Upper lobe of right lung (tissue), 1 donor: Measurements from ENCODE around the gene NPAT. TPM values are rescaled to one million over a fixed set of nuclear protein-coding genes. Genes with fewer than 3 reads are reported as not detected.
A peak's percentile ranks its signal among the peaks of the same experiment; 100 is the strongest.
"Not testable (repeated sequence)": the region's sequence is repeated elsewhere in the genome, so short reads cannot be mapped to it uniquely, and the experiment has no call there.

ENCODE experiments used
- ATAC-seq: fragments of 200-7000 bp; cut with Tn5 transposase; one replicate; pipeline ENCODE4 v1.9.1; 2020; ENCODE audit warnings: mild to moderate bottlenecking, moderate library complexity
- DNase-seq: peaks from one replicate; pipeline ENCODE4 v3.0.0-alpha.2; 2020
- H3K27ac ChIP-seq: fragments of 200-600 bp; one replicate; pipeline ENCODE4 v1.8.0; 2022
- H3K27me3 ChIP-seq: fragments of 200-600 bp; one replicate; pipeline ENCODE4 v1.8.0; 2022; ENCODE audit warnings: mild to moderate bottlenecking
- H3K36me3 ChIP-seq: fragments of 200-600 bp; one replicate; pipeline ENCODE4 v1.8.0; 2022
- H3K4me1 ChIP-seq: fragments of 200-600 bp; one replicate; pipeline ENCODE4 v1.8.0; 2022
- H3K4me3 ChIP-seq: fragments of 200-600 bp; one replicate; pipeline ENCODE4 v1.8.0; 2022; ENCODE audit warnings: mild to moderate bottlenecking
- H3K9me3 ChIP-seq: fragments of 200-600 bp; one replicate; pipeline ENCODE4 v1.8.0; 2022
- CTCF ChIP-seq: fragments of 200-600 bp; IDR thresholded peaks from one replicate; pipeline ENCODE4 v1.8.0; 2022; ENCODE audit warnings: antibody characterized with exemption
- intact Hi-C: fragments of 100-400 bp; cut with DNase I; formaldehyde crosslinking; loops from one replicate; pipeline ENCODE4 v1.11.0; 2022
- total RNA-seq: library from RNA; stranded (reverse); fragmentation: NEBNext Ultra II Directional; extraction: Animal tissue kit (Norgen Biotek cat#: 25700); gene quantifications from one replicate; pipeline ENCODE4 v1.2.1, GENCODE V29; 2021
- donor health status: DM: no; HTN: yes; CAD: no; lungs with severe emphysema.

NPAT gene
- total RNA-seq, 1 donor from 2014 or later: 15.0 TPM

- Histone ChIP-seq H3K36me3 (peaks cover 75% of the 10 kb centered on the region), H3K4me1 (peaks cover 4% of the 10 kb centered on the region), H3K9me3 (no peaks in the 10 kb centered on the region), H3K27ac (no peak overlapping the region), H3K27me3 (no peaks in the 10 kb centered on the region), H3K4me3 (no peak overlapping the region)
- intact Hi-C loops: no loop called here
- ATAC-seq (no peak), DNase-seq (no peak)
- no peak for TF ChIP-seq CTCF
Measured at GRCh38 chr11:108193725-108194124, 28.7 kb downstream of the NPAT start.

GRCh38 chr11:108177570-108177969, 44.9 kb downstream of the NPAT start:
- Histone ChIP-seq H3K27ac (no peak overlapping the region), H3K9me3 (no peaks in the 10 kb centered on the region), H3K36me3 (peaks cover 90% of the 10 kb centered on the region), H3K4me1 (no peaks in the 10 kb centered on the region), H3K27me3 (no peaks in the 10 kb centered on the region), H3K4me3 (no peak overlapping the region)
- intact Hi-C loops: no loop called here
- no peak for ATAC-seq
- no peak for TF ChIP-seq CTCF
- no peak for DNase-seq

GRCh38 chr11:108170184-108170583, 52.3 kb downstream of the NPAT start:
- intact Hi-C loops: no loop called here
- peak overlapping the region; percentile 9 for H3K4me3 ChIP-seq
- DNase-seq (no peak), ATAC-seq (no peak)
- H3K27me3 ChIP-seq: no peaks in the 10 kb centered on the region
- peaks cover 85% of the 10 kb centered on the region for H3K36me3 ChIP-seq
- no peak overlapping the region for H3K27ac ChIP-seq
- H3K4me1 ChIP-seq: no peaks in the 10 kb centered on the region
- H3K9me3 ChIP-seq: no peaks in the 10 kb centered on the region
- no peak for TF ChIP-seq CTCF

- ATAC-seq: no peak
- Histone ChIP-seq H3K36me3 (peaks cover 86% of the 10 kb centered on the region), H3K4me1 (no peaks in the 10 kb centered on the region), H3K4me3 (no peak overlapping the region), H3K27ac (no peak overlapping the region), H3K9me3 (no peaks in the 10 kb centered on the region), H3K27me3 (no peaks in the 10 kb centered on the region)
- intact Hi-C loops: no loop called here
- no peak for DNase-seq
- no peak for TF ChIP-seq CTCF
Measured at GRCh38 chr11:108167624-108168023, 54.8 kb downstream of the NPAT start.

GRCh38 chr11:108162878-108163277, 59.6 kb downstream of the NPAT start:
- DNase-seq, H3K4me3 ChIP-seq, ATAC-seq, H3K27me3 ChIP-seq, H3K4me1 ChIP-seq, H3K9me3 ChIP-seq, H3K27ac ChIP-seq, intact Hi-C loops: not testable (repeated sequence)
- H3K36me3 ChIP-seq: peaks cover 95% of the 10 kb centered on the region

- Histone ChIP-seq H3K9me3 (no peaks in the 10 kb centered on the region), H3K36me3 (peaks cover 97% of the 10 kb centered on the region)
- ATAC-seq: peak; percentile 56
Measured at GRCh38 chr11:108160970-108161566, 61.4 kb downstream of the NPAT start.

More at GRCh38 chr11:108160970-108161566, 61.4 kb downstream of the NPAT start:
- no peak for DNase-seq
- intact Hi-C loops: no loop called here
- Histone ChIP-seq H3K4me1 (no peaks in the 10 kb centered on the region), H3K4me3 (no peak overlapping the region), H3K27me3 (no peaks in the 10 kb centered on the region), H3K27ac (no peak overlapping the region)
- TF ChIP-seq CTCF: no peak
